Neural cell (in vitro differentiated cells): ENCODE measurements around the gene MN1. TPM values are rescaled to one million over a fixed set of nuclear protein-coding genes. Genes with fewer than 3 reads are reported as not detected.

Experiments used
- H2AFZ ChIP-seq: fragments of 200-600, 300-800 bp; sonication (generic), shearing (Covaris generic); 2 replicates; pipeline ENCODE4 v1.6.0; 2014; ENCODE audit warnings: low read depth, mild to moderate bottlenecking, antibody characterized with exemption, low read length, moderate library complexity
- H3F3A ChIP-seq: fragments of 200-600 bp; shearing (Covaris generic); 2 replicates; pipeline ENCODE4 v1.6.1; 2016; ENCODE audit warnings: mild to moderate bottlenecking, moderate library complexity, mixed read lengths, antibody characterized with exemption, low read length; ENCODE audit not compliant: insufficient read depth, poor library complexity, severe bottlenecking
- H3K27ac ChIP-seq: fragments of 200-600, 300-800 bp; sonication (generic), shearing (Covaris generic); 2 replicates; pipeline ENCODE4 v1.5.1; 2014; ENCODE audit warnings: mild to moderate bottlenecking, low read length, moderate library complexity
- H3K27me3 ChIP-seq: fragments of 300-800, 200-600 bp; sonication (generic), shearing (Covaris generic); 2 replicates; pipeline ENCODE4 v1.6.0; 2014; ENCODE audit warnings: mild to moderate bottlenecking, low read depth, low read length, moderate library complexity; ENCODE audit not compliant: insufficient read depth
- H3K36me3 ChIP-seq: fragments of 300-800, 200-600 bp; sonication (generic), shearing (Covaris generic); 2 replicates; pipeline ENCODE4 v1.5.1; 2014; ENCODE audit warnings: mild to moderate bottlenecking, antibody characterized with exemption, low read length, moderate library complexity; ENCODE audit not compliant: insufficient read depth
- H3K4me2 ChIP-seq: fragments of 300-800, 200-600 bp; sonication (generic), shearing (Covaris generic); 2 replicates; pipeline ENCODE4 v1.6.0; 2014; ENCODE audit warnings: mild to moderate bottlenecking, low read length
- H3K4me3 ChIP-seq: fragments of 300-800, 200-600 bp; sonication (generic), shearing (Covaris generic); 2 replicates; pipeline ENCODE4 v1.5.1; 2014; ENCODE audit warnings: mild to moderate bottlenecking, low read length, moderate library complexity
- H3K79me2 ChIP-seq: fragments of 200-600 bp; shearing (Covaris generic); replicated peaks from 2 replicates; pipeline ENCODE4 v1.6.0; 2014; ENCODE audit warnings: mild to moderate bottlenecking, low read length, moderate library complexity; ENCODE audit not compliant: insufficient read depth
- H3K9ac ChIP-seq: fragments of 300-800, 200-600 bp; sonication (generic), shearing (Covaris generic); 2 replicates; pipeline ENCODE4 v1.6.1; 2016; ENCODE audit warnings: mild to moderate bottlenecking, low read length, mixed read lengths
- H3K9me2 ChIP-seq: fragments of 200-600 bp; shearing (Covaris generic); 2 replicates; pipeline ENCODE4 v1.6.1; 2016; ENCODE audit warnings: mild to moderate bottlenecking, low read length, mixed read lengths; ENCODE audit not compliant: insufficient read depth
- H3K9me3 ChIP-seq: fragments of 200-600, 300-800 bp; sonication (generic), shearing (Covaris generic); 2 replicates; pipeline ENCODE4 v1.6.1; 2016; ENCODE audit warnings: mild to moderate bottlenecking, mixed run types, low read length, moderate library complexity, mixed read lengths
- H4K20me1 ChIP-seq: fragments of 200-600 bp; shearing (Covaris generic); 2 replicates; pipeline ENCODE4 v1.6.1; 2016; ENCODE audit warnings: mild to moderate bottlenecking, mixed run types; ENCODE audit not compliant: insufficient read depth
- EP300 ChIP-seq: fragments of 450-650 bp; conservative IDR thresholded peaks from 2 replicates; pipeline ENCODE4 v1.6.1; 2014; ENCODE audit warnings: antibody characterized with exemption, mild to moderate bottlenecking, moderate library complexity; ENCODE audit not compliant: poor library complexity, severe bottlenecking
- MXI1 ChIP-seq: fragments of 450-650 bp; conservative IDR thresholded peaks from 2 replicates; pipeline ENCODE4 v1.6.1; 2014; ENCODE audit warnings: antibody characterized with exemption, mild to moderate bottlenecking; ENCODE audit not compliant: poor library complexity, severe bottlenecking
- POLR2AphosphoS5 ChIP-seq: IDR thresholded peaks from 2 replicates; pipeline ENCODE4 v1.6.1; 2012
- RAD21 ChIP-seq: fragments of 450-650 bp; conservative IDR thresholded peaks from 2 replicates; pipeline ENCODE4 v1.6.1; 2014; ENCODE audit warnings: antibody characterized with exemption, mild to moderate bottlenecking, moderate library complexity
- SMC3 ChIP-seq: fragments of 450-650 bp; conservative IDR thresholded peaks from 2 replicates; pipeline ENCODE4 v1.6.1; 2014; ENCODE audit warnings: antibody characterized with exemption, mild to moderate bottlenecking, moderate library complexity; ENCODE audit not compliant: poor library complexity
- TAF1 ChIP-seq: IDR thresholded peaks from 2 replicates; pipeline ENCODE4 v1.6.1; 2012; ENCODE audit warnings: low read depth
- polyA plus RNA-seq: library from polyadenylated mRNA; depleted of rRNA; stranded (reverse); fragments of >200 nt; gene quantifications from 2 replicates; pipeline ENCODE4 v1.2.3, GENCODE V29; 2014
- TF ChIP-seq, protein P1 (sequence below): fragments of 450-650 bp; IDR thresholded peaks from 2 replicates; pipeline ENCODE4 v1.5.1; 2014; ENCODE audit warnings: antibody characterized with exemption, mild to moderate bottlenecking, moderate library complexity; ENCODE audit not compliant: poor library complexity, severe bottlenecking

Gene MN1
- polyA plus RNA-seq, 1 donor from 2014 or later = 7.3 TPM

- H3K4me3 ChIP-seq = peak overlapping the region; percentile 80
- H3K9me3 ChIP-seq = no peaks in the 10 kb centered on the region
- no peaks in the 10 kb centered on the region for H4K20me1 ChIP-seq
- peak overlapping the region; percentile 75 for H3K27ac ChIP-seq
- TF ChIP-seq, protein P1, sequence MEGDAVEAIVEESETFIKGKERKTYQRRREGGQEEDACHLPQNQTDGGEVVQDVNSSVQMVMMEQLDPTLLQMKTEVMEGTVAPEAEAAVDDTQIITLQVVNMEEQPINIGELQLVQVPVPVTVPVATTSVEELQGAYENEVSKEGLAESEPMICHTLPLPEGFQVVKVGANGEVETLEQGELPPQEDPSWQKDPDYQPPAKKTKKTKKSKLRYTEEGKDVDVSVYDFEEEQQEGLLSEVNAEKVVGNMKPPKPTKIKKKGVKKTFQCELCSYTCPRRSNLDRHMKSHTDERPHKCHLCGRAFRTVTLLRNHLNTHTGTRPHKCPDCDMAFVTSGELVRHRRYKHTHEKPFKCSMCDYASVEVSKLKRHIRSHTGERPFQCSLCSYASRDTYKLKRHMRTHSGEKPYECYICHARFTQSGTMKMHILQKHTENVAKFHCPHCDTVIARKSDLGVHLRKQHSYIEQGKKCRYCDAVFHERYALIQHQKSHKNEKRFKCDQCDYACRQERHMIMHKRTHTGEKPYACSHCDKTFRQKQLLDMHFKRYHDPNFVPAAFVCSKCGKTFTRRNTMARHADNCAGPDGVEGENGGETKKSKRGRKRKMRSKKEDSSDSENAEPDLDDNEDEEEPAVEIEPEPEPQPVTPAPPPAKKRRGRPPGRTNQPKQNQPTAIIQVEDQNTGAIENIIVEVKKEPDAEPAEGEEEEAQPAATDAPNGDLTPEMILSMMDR = no peak
- no peak for TF ChIP-seq SMC3
- no peak for TF ChIP-seq RAD21
- TF ChIP-seq EP300 = no peak
- no peak for TF ChIP-seq MXI1
- no peak for TF ChIP-seq TAF1
- H3K27me3 ChIP-seq = no peaks in the 10 kb centered on the region
- H3K36me3 ChIP-seq = no peaks in the 10 kb centered on the region
- peak overlapping the region; percentile 93 for H3K9ac ChIP-seq
- H3F3A ChIP-seq = peaks cover 3% of the 10 kb centered on the region
- peaks cover 97% of the 10 kb centered on the region for H3K79me2 ChIP-seq
- no peaks in the 10 kb centered on the region for H3K9me2 ChIP-seq
- H3K4me2 ChIP-seq = peak overlapping the region; percentile 90
- no peak overlapping the region for H2AFZ ChIP-seq
These were observed 5.6 kb downstream of the MN1 start for GRCh38 chr22:27795696-27796517.

- no peak overlapping the region for H2AFZ ChIP-seq
- H3F3A ChIP-seq = peaks cover 3% of the 10 kb centered on the region
- H3K27me3 ChIP-seq = no peaks in the 10 kb centered on the region
- H3K27ac ChIP-seq = peak overlapping the region; percentile 75
- H3K36me3 ChIP-seq = no peaks in the 10 kb centered on the region
- peak overlapping the region; percentile 90 for H3K4me2 ChIP-seq
- H3K4me3 ChIP-seq = peak overlapping the region; percentile 80
- peaks cover 97% of the 10 kb centered on the region for H3K79me2 ChIP-seq
- H3K9me2 ChIP-seq = no peaks in the 10 kb centered on the region
- no peaks in the 10 kb centered on the region for H3K9me3 ChIP-seq
- TF ChIP-seq SMC3 (peak; percentile 19), EP300 (no peak), POLR2AphosphoS5 (peak; percentile 19), MXI1 (no peak)
- H4K20me1 ChIP-seq = no peaks in the 10 kb centered on the region
- peak overlapping the region; percentile 93 for H3K9ac ChIP-seq
These were observed 6.5 kb downstream of the MN1 start for GRCh38 chr22:27795053-27795452.

DNA sequence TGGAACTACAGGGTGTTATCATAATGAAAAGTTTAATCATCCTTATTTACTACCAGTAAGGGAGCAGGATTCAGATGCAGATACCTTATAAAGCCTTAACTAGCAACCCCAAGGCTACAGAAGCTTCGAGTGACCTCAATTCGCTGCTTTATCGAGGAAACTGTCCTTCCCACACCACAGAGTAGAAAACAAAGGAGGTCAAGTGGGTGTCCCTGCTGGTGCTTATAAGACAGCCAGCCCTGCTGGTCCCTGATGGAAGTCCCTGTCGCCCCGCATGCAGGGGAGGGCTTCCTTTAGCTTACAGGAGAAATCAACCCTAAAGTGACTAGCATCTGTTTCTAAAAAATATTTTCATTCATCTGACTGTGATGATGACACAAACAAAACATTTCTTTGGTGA lies 7.3 kb downstream of the MN1 start:
- H3K79me2 ChIP-seq = peaks cover 97% of the 10 kb centered on the region
- no peaks in the 10 kb centered on the region for H3K9me2 ChIP-seq
- H3K9me3 ChIP-seq = no peaks in the 10 kb centered on the region
- H3K36me3 ChIP-seq = no peaks in the 10 kb centered on the region
- no peaks in the 10 kb centered on the region for H3K27me3 ChIP-seq
- TF ChIP-seq TAF1 (no peak), RAD21 (peak; percentile 23)
- peak overlapping the region; percentile 90 for H3K4me2 ChIP-seq
- H3K27ac ChIP-seq = peak overlapping the region; percentile 75
- peaks cover 3% of the 10 kb centered on the region for H3F3A ChIP-seq
- no peak overlapping the region for H2AFZ ChIP-seq
- no peaks in the 10 kb centered on the region for H4K20me1 ChIP-seq
- H3K9ac ChIP-seq = peak overlapping the region; percentile 93
- peak overlapping the region; percentile 80 for H3K4me3 ChIP-seq
